Measurements from ENCODE around the gene PRAC1.

- TF ChIP-seq, protein P1, sequence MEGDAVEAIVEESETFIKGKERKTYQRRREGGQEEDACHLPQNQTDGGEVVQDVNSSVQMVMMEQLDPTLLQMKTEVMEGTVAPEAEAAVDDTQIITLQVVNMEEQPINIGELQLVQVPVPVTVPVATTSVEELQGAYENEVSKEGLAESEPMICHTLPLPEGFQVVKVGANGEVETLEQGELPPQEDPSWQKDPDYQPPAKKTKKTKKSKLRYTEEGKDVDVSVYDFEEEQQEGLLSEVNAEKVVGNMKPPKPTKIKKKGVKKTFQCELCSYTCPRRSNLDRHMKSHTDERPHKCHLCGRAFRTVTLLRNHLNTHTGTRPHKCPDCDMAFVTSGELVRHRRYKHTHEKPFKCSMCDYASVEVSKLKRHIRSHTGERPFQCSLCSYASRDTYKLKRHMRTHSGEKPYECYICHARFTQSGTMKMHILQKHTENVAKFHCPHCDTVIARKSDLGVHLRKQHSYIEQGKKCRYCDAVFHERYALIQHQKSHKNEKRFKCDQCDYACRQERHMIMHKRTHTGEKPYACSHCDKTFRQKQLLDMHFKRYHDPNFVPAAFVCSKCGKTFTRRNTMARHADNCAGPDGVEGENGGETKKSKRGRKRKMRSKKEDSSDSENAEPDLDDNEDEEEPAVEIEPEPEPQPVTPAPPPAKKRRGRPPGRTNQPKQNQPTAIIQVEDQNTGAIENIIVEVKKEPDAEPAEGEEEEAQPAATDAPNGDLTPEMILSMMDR (IDR thresholded peaks at IDR 0.05; ENCODE audit: insufficient read depth, low read length, poor library complexity, severe bottlenecking): no peak
- no peak for TF ChIP-seq EZH2phosphoT487 (conservative IDR thresholded peaks at IDR 0.05; ENCODE audit: low read length)
Measured at GRCh38 chr17:48745381-48746275, 23.3 kb upstream of the PRAC1 start.
